ENCODE measurements around the gene CYB5R2.
"Not testable (repeated sequence)": the region's sequence is repeated elsewhere in the genome, so short reads cannot be mapped to it uniquely, and the experiment has no call there.

CYB5R2 gene

DNA sequence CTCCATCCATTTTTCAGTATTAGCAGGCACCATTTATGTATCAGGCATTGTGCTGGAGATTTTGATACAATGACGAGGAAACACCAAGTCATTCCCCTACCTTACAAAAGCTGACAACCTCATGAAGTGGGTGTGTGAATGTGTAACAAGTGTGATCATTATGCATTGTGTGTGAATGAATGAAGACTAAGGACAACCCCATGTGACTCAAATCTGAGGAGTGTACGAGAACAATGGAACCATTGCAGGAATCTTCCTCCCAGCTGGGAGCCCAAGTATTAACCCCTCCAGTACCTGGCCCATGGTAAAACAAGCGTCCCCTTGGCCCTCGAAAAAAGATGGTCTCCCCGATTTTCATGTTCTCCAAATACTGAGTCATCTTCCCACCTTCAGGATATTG, 4.4 kb downstream of the CYB5R2 start:
- DNase-seq (ENCODE audit: low read depth) = no peak

DNA sequence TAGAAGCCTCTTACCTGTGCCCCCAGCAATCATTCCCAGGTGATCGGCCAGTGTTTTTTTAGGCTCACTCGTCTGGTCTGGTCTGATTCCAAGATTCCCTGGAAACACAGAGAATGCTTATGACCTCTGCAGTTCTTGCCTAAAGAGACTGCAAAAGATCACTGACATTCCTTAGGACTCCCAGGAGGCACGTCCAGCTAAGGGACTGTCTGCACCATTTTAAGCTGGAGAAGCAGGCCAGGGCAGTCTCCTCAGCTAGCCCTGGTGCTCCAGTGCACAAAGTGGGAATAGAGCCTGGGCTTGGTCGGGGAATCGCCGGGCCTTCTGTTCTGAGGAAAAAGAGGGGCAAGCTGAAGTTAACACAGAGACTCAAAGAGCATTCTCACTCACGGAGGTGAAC, 4.8 kb downstream of the CYB5R2 start:
- DNase-seq (ENCODE audit: low read depth) = no peak

DNA sequence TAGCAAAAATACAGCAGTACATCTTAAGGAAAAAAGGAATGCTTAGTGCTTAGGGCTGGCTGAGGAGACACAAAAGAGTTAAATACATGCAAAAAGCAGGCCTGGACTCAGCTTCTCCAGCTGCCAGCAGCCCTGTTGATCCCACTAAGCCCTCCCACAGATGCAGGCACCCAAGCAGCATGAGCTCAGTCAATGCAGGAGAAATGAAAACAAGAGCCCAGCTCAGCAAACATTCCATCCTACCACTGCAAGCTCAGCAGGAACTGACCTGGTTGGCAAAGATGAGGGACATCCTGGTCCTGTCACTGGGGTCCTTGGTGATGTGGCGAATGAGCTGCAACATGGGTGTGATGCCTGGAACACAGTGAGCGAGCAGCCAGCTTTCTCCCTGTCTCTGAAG, 5.8 kb downstream of the CYB5R2 start:
- no peak for DNase-seq (ENCODE audit: low read depth)

DNA sequence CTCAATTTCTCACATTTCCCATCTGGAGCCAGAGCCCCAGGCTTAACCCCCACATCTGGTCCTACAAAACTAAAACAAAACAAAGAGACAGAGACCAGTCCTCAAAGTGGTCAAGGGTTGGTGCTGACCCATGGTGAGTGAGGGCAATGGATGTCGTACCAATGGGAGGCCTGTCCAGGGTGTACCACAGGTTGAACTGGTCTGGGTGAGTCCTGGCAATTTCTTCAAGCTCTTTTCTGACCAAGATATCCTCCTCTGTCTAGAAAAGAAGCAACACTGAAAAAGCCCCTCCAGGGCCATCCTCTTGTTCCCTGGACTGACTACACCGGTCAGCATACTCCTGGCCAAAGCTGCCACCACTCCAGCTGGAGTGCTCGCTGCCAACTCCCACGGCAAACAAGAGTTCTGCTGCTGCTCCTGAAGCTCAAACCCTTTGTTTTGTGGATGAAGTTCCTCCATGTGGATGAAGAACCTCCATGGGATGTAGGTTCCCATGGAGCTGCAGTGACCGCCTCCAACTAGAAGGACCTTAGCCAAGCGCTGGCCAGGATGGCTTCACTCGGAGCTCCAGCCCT, 6.9 kb downstream of the CYB5R2 start:
- no peak for DNase-seq (ENCODE audit: low read depth)

DNA sequence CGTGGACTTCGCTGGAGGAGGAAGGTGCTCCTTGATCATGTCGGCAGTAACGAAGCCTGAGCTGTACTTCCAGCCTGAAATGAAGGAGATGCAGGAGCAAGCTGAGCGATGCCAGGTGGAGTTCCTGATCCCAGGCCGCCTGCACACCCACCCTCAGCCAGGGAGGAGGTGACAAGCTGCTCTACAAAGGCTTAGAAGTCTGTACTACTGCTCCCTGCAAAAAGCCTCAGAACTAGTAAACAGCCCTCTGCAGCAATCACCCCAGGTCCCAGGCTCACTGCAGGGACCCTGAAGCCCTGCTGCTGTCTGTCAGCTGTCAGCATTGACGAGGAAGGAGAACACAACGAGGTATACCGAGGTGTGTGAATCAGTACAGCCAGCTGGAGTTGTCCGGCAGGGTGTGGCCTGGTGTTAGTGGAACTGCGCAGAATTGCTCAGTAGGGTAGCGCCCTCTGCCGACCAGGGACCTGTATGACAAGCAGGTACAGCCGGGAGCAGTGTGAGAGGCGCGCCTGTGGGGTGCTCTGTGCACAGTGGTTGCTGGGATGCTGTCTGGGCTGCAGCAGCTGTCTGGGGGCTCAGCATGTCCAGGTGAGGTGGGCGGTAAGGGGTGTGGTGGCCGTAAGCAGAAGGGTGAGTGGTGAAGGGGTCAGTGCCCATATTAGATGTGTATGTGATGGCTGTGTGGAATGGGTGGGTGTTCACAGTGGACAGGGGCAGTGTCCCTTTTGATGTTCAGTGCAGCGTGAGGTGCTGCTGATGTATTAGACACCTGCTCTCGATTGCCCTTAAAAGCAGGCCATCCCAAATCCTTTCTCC, 7.6 kb downstream of the CYB5R2 start:
- DNase-seq (ENCODE audit: low read depth) = peak; percentile 12

DNA sequence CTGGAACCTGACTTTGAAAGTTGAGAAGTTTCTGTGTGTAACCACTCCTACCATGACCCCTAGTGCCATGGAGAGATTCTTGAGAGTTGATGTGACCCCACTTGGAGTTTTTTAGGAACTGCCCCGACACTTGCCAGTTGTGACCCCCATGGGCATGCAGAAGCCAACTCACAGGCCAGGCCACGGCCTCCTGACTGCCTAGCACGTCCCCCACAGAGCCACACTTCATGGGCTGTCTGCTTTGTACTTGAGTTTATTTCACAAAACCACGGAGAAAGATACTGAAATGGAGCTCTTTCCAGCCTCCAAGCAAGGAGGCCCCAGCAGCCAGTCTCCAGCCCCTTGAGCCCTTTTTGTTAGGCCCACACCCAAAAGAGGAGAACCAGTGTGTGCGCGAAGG, 8.4 kb downstream of the CYB5R2 start:
- no peak for DNase-seq (ENCODE audit: low read depth)

DNA sequence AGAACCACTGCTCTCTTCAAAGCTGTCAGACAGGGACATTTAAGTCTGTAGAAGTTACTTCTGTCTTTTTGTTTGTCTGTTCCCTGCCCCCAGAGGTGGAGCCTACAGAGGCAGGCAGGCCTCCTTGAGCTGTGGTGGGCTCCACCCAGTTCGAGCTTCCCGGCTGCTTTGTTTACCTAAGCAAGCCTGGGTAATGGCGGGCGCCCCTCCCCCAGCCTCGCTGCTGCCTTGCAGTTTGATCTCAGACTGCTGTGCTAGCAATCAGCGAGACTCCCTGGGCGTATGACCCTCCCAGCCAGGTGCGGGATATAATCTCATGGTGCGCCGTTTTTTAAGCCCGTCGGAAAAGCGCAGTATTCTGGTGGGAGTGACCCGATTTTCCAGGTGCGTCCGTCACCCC, 9.8 kb downstream of the CYB5R2 start:
- DNase-seq (ENCODE audit: low read depth) = not testable (repeated sequence)

DNA sequence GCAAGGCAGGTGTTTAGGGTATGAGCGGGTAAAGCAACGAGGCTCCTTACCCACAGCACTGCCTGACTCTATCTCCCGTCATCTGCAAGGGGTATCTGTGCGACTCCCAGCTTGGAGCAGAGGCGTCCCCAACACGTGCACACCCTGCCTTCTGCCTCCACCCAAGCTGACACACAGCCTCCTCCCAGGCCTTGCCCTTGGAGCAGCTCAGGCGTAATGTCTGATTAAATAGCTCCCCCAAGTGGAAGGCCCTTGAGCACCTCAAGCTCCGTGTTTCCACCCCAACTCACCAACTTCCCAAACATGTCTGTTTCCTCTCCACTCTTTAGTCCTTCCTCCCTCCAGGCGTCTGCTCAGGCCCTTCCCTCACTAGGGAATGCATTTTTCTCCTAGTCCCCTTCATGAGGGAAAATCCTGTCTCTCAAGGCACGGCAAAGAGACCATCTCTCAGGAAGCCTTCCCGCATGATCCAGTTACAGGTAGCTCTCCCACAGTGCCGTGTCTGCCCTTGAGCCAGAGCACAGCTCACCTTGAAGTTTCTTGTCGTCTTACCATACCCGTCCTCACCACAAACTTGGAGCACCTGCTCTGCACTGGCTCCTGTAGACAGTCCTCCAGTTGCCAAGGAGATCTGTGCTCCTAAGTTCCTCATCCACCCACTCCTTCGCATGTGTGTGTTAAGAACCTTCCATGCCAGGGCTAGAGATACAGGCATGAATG, 15.8 kb downstream of the CYB5R2 start:
- no peak for DNase-seq (ENCODE audit: low read depth)

DNA sequence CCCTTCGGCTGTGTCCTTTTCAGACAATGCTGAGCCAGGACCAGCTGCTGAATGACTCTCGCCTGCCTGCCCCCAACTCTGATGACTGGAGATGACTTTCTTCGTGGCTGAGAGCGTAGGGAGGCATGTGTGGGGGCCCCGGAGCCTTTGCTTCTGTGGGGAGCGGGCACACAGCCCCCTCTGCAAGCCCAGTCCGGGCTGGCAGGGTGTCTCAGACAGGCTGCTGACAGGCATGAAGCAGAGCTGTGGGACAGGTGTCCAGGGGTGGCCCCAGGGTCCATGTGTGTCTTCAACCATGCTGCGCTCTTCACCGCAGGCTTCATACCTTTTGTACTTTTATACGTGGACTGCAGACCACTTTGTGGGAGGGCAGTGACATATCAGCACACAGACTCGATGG, 16.6 kb downstream of the CYB5R2 start:
- no peak for DNase-seq (ENCODE audit: low read depth)

DNA sequence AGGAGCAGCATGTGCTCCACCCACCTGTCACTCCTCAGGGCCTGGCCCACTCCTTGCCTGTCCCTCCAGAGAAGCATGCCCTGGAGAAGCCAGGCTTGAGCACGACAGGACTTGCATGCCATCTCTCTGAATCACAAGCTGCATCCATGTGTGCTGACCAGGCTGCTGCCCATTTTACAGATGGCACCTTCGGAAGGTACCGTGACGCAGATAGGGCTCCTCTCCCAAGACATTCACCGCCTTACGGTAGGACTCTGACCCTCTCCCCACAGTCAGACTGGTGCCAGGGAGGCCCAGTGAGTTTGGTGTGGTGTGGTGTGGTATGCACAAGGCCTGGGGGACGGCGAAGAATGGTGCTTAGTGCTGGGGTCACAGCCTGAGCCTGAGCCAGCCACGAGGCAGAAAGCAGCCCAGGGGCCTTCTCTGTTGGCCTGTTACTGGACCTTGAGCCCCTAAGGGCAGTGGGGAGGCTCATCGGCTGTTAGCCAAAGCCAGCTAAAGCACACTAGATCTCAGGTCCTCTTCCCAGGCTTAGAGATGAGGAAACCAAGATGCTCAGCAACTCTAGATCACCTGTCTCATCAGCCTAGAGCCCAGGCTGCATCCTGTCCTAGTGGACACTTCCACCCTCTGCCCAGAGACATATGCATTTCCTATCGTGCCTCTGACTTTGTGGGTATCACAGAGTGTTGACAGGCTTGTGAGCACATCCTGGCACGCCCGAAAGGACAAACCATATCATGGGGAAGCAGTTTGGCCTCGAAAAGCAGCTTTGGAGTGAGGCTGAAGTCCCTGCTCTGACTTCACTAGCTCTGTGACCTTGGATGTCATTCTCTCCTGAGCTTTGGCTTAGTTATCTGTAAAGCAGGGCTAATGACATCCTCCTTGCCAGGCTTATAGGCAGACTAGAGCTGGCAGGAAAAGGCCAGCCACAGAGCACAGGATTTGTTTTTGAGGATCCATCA, 17.8 kb downstream of the CYB5R2 start:
- DNase-seq (ENCODE audit: low read depth) = no peak

DNA sequence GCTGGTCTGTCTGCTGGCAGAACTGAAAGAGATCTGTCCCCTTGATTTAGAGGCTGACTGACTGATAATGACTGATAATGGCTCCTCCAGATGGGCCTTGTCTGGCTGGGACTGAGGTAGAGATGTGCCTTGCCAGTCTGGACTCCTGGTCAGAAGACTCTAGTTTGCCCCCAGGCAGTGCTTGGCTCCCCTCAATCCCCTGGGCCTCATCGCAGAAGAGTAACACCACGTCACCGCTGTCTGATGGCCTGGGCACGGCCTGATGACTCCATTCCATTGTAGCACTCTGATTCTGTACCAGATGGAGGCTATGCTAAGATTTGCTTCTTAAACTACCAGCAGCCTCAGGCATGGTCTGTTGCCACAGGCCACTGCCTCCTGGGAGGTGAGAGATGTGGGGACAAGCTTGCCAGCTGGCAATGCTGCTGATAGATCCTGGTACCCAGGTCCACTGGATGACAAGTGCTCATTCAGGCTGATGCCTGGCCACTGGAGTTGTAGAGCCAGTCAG, 19.1 kb downstream of the CYB5R2 start:
- no peak for DNase-seq (ENCODE audit: low read depth)

DNA sequence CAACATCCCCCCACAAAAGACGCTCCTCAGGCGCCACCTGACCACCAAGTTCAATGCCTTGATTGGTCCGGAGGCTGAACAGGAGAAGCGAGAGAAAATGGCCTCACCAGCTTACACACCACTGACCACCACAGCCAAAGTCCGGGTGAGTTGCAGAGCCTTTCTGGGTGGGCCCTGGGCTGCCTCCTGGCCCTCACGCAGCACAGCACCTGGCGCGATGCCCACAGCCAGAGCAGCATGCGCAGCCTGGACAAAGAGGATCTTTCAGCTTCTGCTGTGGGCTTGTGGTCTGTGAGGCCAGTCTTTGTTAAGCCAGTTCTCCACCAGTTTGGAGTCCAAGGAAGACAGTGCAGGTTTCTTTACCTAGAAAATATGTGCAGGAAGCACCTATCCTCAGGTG, 21.6 kb downstream of the CYB5R2 start:
- DNase-seq (ENCODE audit: low read depth) = no peak

DNA sequence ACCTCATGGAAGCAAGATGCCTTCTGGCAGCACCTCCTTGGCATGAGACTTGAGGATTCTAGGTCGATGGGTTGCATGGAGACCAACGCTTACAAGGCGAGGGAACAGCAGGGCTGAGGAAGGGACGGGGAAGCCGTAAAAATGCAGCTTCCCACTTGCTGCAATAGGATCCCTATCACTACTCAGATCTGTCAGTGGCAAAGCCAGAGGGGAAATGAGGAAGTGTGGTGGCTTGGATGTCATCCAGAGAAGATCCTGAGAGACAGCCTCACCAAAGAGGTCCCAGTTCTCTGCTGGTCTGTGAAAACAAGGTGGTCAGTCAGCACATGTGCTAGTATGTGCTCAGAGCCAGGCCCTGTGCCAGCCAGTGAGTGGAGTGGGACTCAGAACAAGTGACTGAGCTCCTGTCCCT, 22.2 kb downstream of the CYB5R2 start:
- DNase-seq (ENCODE audit: low read depth) = no peak

DNA sequence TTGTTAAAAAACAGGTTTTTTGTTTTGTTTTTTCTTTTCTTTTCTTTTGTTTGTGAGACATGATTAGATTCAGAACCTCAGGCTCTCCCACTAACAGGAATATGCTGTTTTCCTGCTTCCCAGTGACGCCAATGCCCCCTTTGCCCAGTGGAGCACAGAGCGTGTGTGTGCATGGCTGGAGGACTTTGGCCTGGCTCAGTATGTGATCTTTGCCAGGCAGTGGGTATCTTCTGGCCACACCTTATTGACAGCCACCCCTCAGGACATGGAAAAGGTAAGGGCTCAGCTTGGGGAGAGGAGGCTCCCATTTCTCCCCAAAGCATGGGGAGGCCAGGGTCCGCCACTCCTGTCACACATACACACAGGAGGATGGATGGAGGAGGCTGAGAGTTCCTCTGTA, 25.0 kb downstream of the CYB5R2 start:
- no peak for DNase-seq (ENCODE audit: low read depth)

DNA sequence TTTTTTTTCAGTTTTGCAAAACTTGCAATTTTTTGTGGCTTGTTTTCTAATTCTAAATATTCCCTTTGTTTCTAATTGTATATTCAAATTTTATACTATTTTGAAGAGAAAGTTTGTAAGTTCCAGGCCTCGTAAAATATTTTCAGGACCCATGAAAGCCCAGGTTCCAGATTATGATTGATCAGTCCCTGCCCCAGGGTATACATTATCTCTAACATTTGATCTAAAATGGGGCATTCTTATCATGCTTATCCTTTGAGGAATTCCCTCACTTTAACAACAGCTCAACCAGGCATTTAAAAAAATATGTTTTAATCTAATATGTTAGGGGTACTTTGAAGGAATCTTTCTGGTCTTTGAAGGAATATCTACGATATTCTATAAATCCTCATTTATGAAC, 26.4 kb downstream of the CYB5R2 start:
- no peak for DNase-seq (ENCODE audit: low read depth)

DNA sequence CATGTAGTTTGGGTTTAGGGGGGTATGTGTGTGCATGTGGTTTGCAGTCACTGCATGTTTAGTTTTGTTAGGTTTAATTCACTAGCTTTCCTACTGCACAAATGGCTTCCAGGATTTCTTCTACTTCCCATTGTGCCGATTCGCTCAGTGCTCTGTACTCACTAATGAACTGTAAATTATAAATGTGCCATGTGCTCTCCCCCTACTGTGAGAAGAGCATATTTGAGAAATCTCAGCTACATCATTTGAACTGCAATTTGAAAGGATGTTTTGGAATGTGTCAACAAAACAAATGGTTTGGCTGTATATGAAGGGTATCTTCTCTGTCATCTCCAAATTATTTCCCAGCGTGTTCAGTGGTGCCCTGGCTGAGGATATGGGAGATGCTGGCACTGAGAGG, 28.1 kb downstream of the CYB5R2 start:
- DNase-seq (ENCODE audit: low read depth) = no peak

DNA sequence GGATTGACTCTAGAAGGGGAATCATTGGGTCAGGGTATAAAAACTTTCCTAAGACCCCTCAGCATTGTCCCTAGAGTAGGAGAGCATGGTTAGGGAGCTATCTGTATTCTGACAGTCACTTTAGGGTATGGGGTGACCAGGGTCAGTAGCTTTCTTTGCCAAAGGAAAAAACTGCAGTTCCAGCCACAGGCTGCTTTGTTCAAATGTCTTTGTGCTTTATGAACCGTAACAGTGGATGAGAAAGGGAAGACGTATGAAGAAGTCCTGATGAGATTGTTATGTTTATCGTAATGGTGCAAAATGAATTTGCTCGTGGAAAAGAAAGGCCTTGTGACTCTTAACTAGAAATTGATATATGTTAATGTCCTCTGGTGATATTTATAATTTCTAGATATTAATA, 30.0 kb downstream of the CYB5R2 start:
- no peak for DNase-seq (ENCODE audit: low read depth)

DNA sequence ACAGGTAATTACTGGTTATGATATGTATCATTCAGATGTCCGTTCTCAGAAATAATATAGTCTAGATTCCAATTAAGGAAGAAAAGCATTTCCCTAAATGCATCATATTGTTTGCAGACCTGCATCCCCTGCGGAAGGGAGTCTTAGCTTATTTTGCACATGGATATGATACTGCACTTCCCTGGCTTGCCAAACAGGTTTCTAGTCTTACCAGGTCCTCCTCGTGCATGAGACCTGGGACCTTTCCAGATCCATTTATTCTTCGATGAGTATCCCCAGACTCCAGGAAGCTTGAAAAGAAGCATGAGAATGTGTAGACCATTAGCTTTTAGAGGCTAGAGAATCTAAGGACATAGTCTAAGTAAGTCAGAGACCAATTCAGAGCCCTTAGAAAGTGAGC, 30.6 kb downstream of the CYB5R2 start:
- no peak for DNase-seq (ENCODE audit: low read depth)

DNA sequence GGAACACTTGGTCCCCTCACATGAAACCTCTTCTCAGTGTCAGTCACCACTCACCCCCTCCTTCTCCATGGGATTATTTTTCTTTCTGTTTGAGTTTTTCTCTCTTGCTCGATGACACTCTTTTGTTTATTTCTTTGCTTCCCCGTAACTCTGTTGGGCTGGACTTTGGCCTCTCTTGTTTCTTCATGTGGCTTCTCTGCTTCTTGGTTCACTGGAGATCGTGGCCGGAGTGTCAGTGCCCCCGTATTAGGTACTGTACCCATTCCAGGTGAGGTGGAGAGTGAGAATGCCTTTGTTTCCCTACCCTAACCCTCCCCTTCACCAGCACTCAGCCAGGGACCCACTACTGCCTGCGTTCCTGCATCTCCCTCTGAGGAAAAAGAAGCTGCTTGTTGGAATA, 32.5 kb downstream of the CYB5R2 start:
- no peak for DNase-seq (ENCODE audit: low read depth)

DNA sequence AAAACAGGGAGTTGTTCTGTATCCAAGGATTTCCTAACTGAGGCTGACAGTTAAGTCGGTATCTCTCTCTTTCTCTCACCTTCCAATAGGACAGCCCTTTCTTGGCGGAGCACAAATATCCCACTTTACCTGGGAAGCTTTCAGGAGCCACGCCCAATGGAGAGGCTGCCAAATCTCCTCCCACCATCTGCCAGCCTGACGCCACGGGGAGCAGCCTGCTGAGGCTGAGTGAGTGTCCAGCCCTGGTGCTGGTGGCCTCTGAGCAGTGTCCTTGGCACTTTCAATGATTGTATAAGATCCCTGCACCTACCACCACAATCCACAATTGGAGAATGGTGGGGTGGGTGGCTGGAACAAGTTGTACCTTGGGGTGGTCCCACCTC, 33.7 kb downstream of the CYB5R2 start:
- DNase-seq (ENCODE audit: low read depth) = no peak

DNA sequence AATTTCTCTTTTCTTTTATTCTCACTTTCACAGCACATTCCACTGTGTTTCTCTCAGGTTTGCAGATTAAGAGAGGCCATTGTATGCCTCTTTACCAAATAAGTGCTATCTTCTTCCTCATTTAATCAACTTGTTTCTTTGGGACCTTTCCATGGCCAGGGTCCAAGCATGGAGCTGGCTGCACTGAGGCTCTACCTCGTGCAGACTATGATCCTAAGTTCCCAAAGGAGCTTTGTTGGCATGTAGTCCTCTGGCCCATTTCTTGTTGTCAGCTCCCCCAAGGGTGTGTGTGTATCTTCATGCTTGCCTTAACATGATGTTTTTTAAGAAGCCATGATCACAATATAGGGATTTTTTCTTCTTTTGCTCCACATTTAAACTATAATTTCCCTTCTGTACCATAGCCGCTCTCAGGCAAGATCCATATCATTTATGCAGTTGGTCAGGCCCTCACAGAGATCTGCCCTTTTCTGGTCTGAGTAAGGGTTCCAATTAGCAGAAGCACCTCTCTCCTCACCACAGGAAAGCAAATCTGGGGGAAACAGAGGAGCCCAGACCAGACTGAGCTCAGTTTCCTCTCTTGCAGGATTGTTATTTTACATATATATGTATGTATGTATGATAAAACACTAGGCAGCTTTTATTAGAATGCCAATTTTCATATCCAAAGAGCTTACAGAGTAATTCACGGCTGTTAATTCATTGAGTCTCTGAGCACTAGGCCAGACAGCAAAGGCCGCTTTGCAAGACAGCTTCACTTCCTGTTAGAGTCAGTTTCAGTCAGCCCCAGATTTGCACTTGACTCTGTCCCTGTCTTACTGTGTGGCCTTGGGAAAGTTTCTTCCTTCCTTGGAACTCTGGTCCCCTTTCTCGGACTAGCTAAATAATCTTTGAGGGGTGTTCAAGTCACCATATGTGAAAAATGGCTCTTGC, 34.3 kb downstream of the CYB5R2 start:
- DNase-seq (ENCODE audit: low read depth) = no peak

Measured in stimulated activated CD8-positive, alpha-beta memory T cell treated with anti-CD3 and anti-CD28 coated beads, Interleukin-12 subunit alpha, Interleukin-12 subunit beta, amount 100 ng/mL, for 4 hours (primary cell).